Colonic mucosa (tissue), 4 donors: Measurements from ENCODE around the gene APOM. TPM values are rescaled to one million over a fixed set of nuclear protein-coding genes. Genes with fewer than 3 reads are reported as not detected.

Experiments used
- DNase-seq: peaks from one replicate; pipeline ENCODE4 v3.0.0-alpha.2; 2020
- H3K27ac ChIP-seq: fragments of 200-600 bp; one replicate; pipeline ENCODE4 v1.8.0; 2021
- H3K27me3 ChIP-seq: fragments of 200-600 bp; one replicate; pipeline ENCODE4 v1.8.0; 2021
- H3K36me3 ChIP-seq: fragments of 200-600 bp; one replicate; pipeline ENCODE4 v1.8.0; 2021
- H3K4me1 ChIP-seq: fragments of 200-600 bp; one replicate; pipeline ENCODE4 v1.8.0; 2021; ENCODE audit warnings: mild to moderate bottlenecking
- H3K4me3 ChIP-seq: fragments of 200-600 bp; one replicate; pipeline ENCODE4 v1.8.0; 2021
- H3K9ac ChIP-seq, 2 donors: one replicate each; pipeline ENCODE4 v1.7.0; 2013; ENCODE audit warnings: control low read depth in 2 of 2, low read depth in 2 of 2, low read length in 2 of 2
- H3K9me3 ChIP-seq: fragments of 200-600 bp; one replicate; pipeline ENCODE4 v1.8.0; 2021
- intact Hi-C: fragments of 100-400 bp; cut with DNase I; formaldehyde crosslinking; loops from one replicate; pipeline ENCODE4 v1.14.1; 2022
- total RNA-seq, 2 donors: library from RNA; stranded (reverse); fragmentation: NEBNext Ultra II Directional in 1 of 2; extraction: Animal tissue kit (Norgen Biotek cat#: 25700) in 1 of 2; gene quantifications; one replicate each; pipeline ENCODE4 v1.2.1, GENCODE V29; 2021
- TF ChIP-seq, protein P1 (sequence below): fragments of 200-600 bp; IDR thresholded peaks from one replicate; pipeline ENCODE4 v1.8.0; 2022; ENCODE audit warnings: antibody characterized with exemption, mild to moderate bottlenecking
- donor health status: healthy.
- donor health status: DM: no; HTN: no; CAD: no.
- donor health status: DM: no; HTN: no; CAD: no.

APOM gene
- total RNA-seq, 2 donors from 2014 or later: 1.6 to 2.4 TPM

DNA sequence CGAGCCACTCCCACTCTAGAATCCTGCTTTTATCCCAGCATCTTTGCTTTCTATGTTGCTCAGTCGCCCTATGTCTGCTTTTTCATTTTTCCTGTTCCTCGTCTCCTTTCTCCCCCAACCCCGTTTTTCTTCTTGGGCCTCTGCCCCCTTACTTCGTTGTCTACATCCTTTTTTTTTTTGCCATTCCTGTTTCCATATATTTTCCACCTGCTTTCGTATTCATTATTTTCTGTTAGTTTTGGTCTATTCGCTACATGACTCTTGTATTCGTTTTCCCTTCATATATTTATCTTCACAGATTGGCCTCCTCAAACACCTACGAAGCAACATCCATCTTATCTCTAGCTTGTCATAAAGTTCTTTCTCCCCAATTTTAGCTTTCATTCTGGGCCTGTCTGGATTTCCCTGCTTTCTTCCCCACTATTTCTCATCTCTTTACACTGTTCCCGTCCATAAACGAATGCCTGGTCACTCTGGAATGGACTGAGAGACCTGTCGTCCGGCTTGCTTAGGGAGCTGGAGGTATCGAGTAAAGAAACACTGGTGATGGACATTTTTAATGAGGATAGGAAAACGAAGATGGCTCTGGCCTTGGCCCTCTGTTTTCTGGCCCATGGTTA lies 34.3 kb upstream of the APOM start:
- TF ChIP-seq, protein P1, sequence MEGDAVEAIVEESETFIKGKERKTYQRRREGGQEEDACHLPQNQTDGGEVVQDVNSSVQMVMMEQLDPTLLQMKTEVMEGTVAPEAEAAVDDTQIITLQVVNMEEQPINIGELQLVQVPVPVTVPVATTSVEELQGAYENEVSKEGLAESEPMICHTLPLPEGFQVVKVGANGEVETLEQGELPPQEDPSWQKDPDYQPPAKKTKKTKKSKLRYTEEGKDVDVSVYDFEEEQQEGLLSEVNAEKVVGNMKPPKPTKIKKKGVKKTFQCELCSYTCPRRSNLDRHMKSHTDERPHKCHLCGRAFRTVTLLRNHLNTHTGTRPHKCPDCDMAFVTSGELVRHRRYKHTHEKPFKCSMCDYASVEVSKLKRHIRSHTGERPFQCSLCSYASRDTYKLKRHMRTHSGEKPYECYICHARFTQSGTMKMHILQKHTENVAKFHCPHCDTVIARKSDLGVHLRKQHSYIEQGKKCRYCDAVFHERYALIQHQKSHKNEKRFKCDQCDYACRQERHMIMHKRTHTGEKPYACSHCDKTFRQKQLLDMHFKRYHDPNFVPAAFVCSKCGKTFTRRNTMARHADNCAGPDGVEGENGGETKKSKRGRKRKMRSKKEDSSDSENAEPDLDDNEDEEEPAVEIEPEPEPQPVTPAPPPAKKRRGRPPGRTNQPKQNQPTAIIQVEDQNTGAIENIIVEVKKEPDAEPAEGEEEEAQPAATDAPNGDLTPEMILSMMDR: no peak
- intact Hi-C loops: loop anchor here (5.0 kb wide), 1 partner anchor 36 kb away; the partner anchor contains the start of gene APOM
- no peaks in the 10 kb centered on the region for H3K27me3 ChIP-seq
- H3K36me3 ChIP-seq: peaks cover 9% of the 10 kb centered on the region
- H3K27ac ChIP-seq: peak overlapping the region; percentile 93
- no peaks in the 10 kb centered on the region for H3K9me3 ChIP-seq
- H3K9ac ChIP-seq: peak overlapping the region; percentile 90 to 98
- DNase-seq: no peak
- H3K4me3 ChIP-seq: peak overlapping the region; percentile 68
- peaks cover 4% of the 10 kb centered on the region for H3K4me1 ChIP-seq

DNA sequence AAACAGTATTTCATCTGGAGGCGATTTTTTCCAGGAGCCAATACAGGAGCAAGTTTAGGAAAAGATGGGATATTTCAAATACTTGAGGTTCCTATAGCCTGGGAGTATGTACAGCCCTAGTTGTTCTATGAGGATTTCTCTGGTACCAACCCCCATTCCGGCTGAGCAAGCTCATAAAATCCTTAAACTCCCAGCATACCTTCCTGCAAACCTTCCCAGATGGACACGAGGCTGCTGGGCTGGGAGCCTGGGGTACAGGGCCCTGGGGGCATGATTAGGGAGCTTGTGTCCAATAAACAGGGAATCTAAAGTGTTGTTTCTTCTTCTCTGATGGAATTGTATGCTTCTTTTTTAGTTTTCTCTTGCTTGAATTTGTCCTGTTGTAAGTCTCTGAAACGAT lies 33.7 kb upstream of the APOM start:
- peak overlapping the region in 1 of 2 donors; percentile 90 for H3K9ac ChIP-seq
- H3K9me3 ChIP-seq: no peaks in the 10 kb centered on the region
- peaks cover 14% of the 10 kb centered on the region for H3K36me3 ChIP-seq
- DNase-seq: peak; percentile 55
- peaks cover 4% of the 10 kb centered on the region for H3K4me1 ChIP-seq
- H3K4me3 ChIP-seq: peak overlapping the region; percentile 68
- intact Hi-C loops: loop anchor here (5.0 kb wide), 1 partner anchor 35 kb away; the partner anchor contains the start of gene APOM
- H3K27me3 ChIP-seq: no peaks in the 10 kb centered on the region
- TF ChIP-seq, protein P1: no peak
- peak overlapping the region; percentile 93 for H3K27ac ChIP-seq

DNA sequence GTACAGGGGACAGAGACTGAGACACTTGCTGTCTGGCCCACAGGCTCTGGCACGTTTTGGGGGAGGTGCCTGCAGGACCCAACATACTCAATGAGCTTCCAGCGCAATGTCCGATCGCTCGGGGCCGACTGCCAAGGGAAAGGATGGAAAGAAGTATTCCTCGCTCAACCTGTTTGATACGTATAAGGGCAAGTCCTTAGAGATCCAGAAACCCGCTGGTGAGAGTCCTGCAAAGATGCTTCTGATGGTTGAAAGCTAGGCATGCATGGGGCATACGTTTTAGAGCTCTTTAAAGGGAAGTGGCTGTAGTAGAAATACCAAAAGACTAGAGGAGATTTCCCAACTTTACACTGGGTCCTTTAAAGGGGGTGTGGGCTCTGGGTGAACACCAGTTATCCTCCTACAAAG lies 33.0 kb upstream of the APOM start:
- H3K36me3 ChIP-seq: peaks cover 21% of the 10 kb centered on the region
- no peak overlapping the region for H3K4me3 ChIP-seq
- TF ChIP-seq, protein P1: no peak
- DNase-seq: no peak
- intact Hi-C loops: loop anchor here (5.0 kb wide), 1 partner anchor 35 kb away; the partner anchor contains the start of gene APOM
- peaks cover 4% of the 10 kb centered on the region for H3K4me1 ChIP-seq
- H3K9ac ChIP-seq: peak overlapping the region in 1 of 2 donors; percentile 90
- no peak overlapping the region for H3K27ac ChIP-seq
- H3K27me3 ChIP-seq: no peaks in the 10 kb centered on the region
- H3K9me3 ChIP-seq: no peaks in the 10 kb centered on the region

DNA sequence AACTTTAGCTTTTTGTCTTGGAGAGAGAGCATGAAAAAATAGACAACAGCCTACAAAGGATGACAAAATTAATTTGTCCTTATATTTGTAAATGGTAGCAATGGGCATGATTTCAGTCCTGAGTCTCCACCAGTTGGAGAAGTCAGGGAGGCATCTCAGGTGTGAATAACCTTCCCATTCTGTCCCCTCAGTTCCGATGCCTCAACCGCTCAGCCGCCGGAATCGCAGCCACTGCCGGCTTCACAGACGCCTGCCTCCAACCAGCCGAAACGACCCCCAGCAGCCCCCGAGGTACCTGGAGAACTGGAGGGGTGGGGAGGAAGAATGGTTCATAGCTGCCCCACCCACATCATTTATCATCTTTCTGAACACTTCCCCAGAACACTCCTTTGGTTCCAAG lies 31.6 kb upstream of the APOM start:
- intact Hi-C loops: loop anchor here (5.0 kb wide), 1 partner anchor 33 kb away; the partner anchor contains the start of gene APOM
- Histone ChIP-seq H3K9me3 (no peaks in the 10 kb centered on the region), H3K4me3 (no peak overlapping the region), H3K36me3 (peaks cover 32% of the 10 kb centered on the region), H3K9ac (no peak overlapping the region), H3K27me3 (no peaks in the 10 kb centered on the region), H3K27ac (no peak overlapping the region), H3K4me1 (peaks cover 4% of the 10 kb centered on the region)
- TF ChIP-seq, protein P1: no peak
- no peak for DNase-seq

DNA sequence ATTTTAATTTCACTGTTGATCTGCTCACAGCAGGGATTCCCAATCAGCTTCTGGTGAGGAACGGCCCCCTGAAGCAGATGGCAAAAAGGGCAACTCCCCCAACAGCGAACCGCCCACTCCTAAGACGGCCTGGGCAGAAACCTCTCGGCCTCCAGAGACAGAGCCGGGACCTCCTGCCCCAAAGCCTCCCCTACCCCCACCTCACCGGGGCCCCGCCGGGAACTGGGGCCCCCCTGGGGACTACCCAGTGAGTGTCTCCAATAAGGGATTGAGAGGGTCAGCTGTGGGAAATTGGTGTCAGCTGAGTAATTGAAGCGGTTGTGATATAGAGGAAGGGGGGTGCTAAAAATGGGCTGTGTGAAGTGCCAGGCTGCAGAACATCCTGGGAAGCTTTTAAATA lies 28.7 kb upstream of the APOM start:
- peaks cover 43% of the 10 kb centered on the region for H3K36me3 ChIP-seq
- TF ChIP-seq, protein P1: no peak
- no peak for DNase-seq
- no peak overlapping the region for H3K9ac ChIP-seq
- H3K27me3 ChIP-seq: no peaks in the 10 kb centered on the region
- H3K4me1 ChIP-seq: peaks cover 2% of the 10 kb centered on the region
- no peak overlapping the region for H3K27ac ChIP-seq
- H3K9me3 ChIP-seq: no peaks in the 10 kb centered on the region
- H3K4me3 ChIP-seq: no peak overlapping the region
- intact Hi-C loops: no loop called here
